DOHH2 (cell line): ENCODE measurements around the gene NALCN.

Source experiments
- EZH2phosphoT487 ChIP-seq: fragments of 200-600 bp; sonication (generic); IDR thresholded peaks from 2 replicates; pipeline ENCODE4 v1.6.1; 2017; ENCODE audit warnings: borderline replicate concordance, mild to moderate bottlenecking, antibody characterized with exemption, low read length, moderate library complexity, mixed read lengths
- TF ChIP-seq, protein P1 (sequence below): fragments of 200-600 bp; sonication (generic); IDR thresholded peaks from one replicate; pipeline ENCODE4 v1.5.1; 2014; ENCODE audit warnings: antibody characterized with exemption, mild to moderate bottlenecking, low read depth, low read length; ENCODE audit not compliant: poor library complexity, severe bottlenecking

- TF ChIP-seq, protein P1, sequence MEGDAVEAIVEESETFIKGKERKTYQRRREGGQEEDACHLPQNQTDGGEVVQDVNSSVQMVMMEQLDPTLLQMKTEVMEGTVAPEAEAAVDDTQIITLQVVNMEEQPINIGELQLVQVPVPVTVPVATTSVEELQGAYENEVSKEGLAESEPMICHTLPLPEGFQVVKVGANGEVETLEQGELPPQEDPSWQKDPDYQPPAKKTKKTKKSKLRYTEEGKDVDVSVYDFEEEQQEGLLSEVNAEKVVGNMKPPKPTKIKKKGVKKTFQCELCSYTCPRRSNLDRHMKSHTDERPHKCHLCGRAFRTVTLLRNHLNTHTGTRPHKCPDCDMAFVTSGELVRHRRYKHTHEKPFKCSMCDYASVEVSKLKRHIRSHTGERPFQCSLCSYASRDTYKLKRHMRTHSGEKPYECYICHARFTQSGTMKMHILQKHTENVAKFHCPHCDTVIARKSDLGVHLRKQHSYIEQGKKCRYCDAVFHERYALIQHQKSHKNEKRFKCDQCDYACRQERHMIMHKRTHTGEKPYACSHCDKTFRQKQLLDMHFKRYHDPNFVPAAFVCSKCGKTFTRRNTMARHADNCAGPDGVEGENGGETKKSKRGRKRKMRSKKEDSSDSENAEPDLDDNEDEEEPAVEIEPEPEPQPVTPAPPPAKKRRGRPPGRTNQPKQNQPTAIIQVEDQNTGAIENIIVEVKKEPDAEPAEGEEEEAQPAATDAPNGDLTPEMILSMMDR = no peak
- no peak for TF ChIP-seq EZH2phosphoT487
Measured at GRCh38 chr13:101457176-101457575, 40.9 kb upstream of the NALCN start.
